HEK293T (cell line): ENCODE results near the gene LCOR.

Source experiments
- ARNT ChIP-seq: fragments of 450-650 bp; IDR thresholded peaks from 2 replicates; pipeline ENCODE4 v1.6.1; 2017; ENCODE audit warnings: mild to moderate bottlenecking
- BHLHE40 ChIP-seq: fragments of 450-650 bp; IDR thresholded peaks from 2 replicates; pipeline ENCODE4 v1.6.1; 2016; ENCODE audit warnings: mild to moderate bottlenecking, moderate library complexity, borderline replicate concordance
- CTBP1 ChIP-seq: fragments of 450-650 bp; IDR thresholded peaks from 2 replicates; pipeline ENCODE4 v1.6.1; 2016; ENCODE audit warnings: borderline replicate concordance
- ELF4 ChIP-seq: fragments of 450-650 bp; IDR thresholded peaks from 2 replicates; pipeline ENCODE4 v1.6.1; 2017; ENCODE audit warnings: antibody characterized with exemption
- FOXA1 ChIP-seq: fragments of 450-650 bp; IDR thresholded peaks from 2 replicates; pipeline ENCODE4 v1.6.1; 2016; ENCODE audit warnings: mild to moderate bottlenecking
- FOXK2 ChIP-seq: fragments of 450-650 bp; IDR thresholded peaks from 2 replicates; pipeline ENCODE4 v1.6.1; 2016; ENCODE audit warnings: mild to moderate bottlenecking
- FOXM1 ChIP-seq: fragments of 450-650 bp; IDR thresholded peaks from 2 replicates; pipeline ENCODE4 v1.6.1; 2017; ENCODE audit warnings: mild to moderate bottlenecking, borderline replicate concordance
- HDGF ChIP-seq: fragments of 450-650 bp; IDR thresholded peaks from 2 replicates; pipeline ENCODE4 v1.6.1; 2017; ENCODE audit warnings: antibody characterized with exemption, borderline replicate concordance
- LEF1 ChIP-seq: fragments of 450-650 bp; IDR thresholded peaks from 2 replicates; pipeline ENCODE4 v1.6.1; 2017; ENCODE audit warnings: mild to moderate bottlenecking, borderline replicate concordance
- NFRKB ChIP-seq: fragments of 450-650 bp; IDR thresholded peaks from 2 replicates; pipeline ENCODE4 v1.6.1; 2016; ENCODE audit warnings: mild to moderate bottlenecking, moderate library complexity
- PKNOX1 ChIP-seq: fragments of 450-650 bp; IDR thresholded peaks from 2 replicates; pipeline ENCODE4 v1.6.1; 2016
- SP1 ChIP-seq: fragments of 450-650 bp; IDR thresholded peaks from 2 replicates; pipeline ENCODE4 v1.6.1; 2017
- SUZ12 ChIP-seq: fragments of 450-650 bp; IDR thresholded peaks from 2 replicates; pipeline ENCODE4 v1.6.1; 2016; ENCODE audit warnings: mild to moderate bottlenecking

- no peak for TF ChIP-seq CTBP1
- no peak for TF ChIP-seq ARNT
- TF ChIP-seq NFRKB, result no peak
- no peak for TF ChIP-seq FOXA1
- TF ChIP-seq BHLHE40, result no peak
- no peak for TF ChIP-seq HDGF
- peak; percentile 52; the same call in 1 of the 2 replicates for TF ChIP-seq PKNOX1
- no peak for TF ChIP-seq FOXK2
- no peak for TF ChIP-seq ELF4
- no peak for TF ChIP-seq SUZ12
- TF ChIP-seq SP1, result no peak
- TF ChIP-seq FOXM1, result no peak
- no peak for TF ChIP-seq LEF1
These were observed 117.1 kb downstream of the LCOR start for GRCh38 chr10:96949039-96949683.
